Ishikawa (cell line): ENCODE results near the gene STAB1.

Source experiments
- CEBPB ChIP-seq: IDR thresholded peaks from 2 replicates; pipeline ENCODE4 v1.6.1; 2012
- EGR1 ChIP-seq: IDR thresholded peaks from 2 replicates; pipeline ENCODE4 v1.6.1; 2012
- EP300 ChIP-seq: IDR thresholded peaks from 2 replicates; pipeline ENCODE4 v1.6.1; 2012; ENCODE audit warnings: borderline replicate concordance
- FOXM1 ChIP-seq: IDR thresholded peaks from 2 replicates; pipeline ENCODE4 v1.6.1; 2012; ENCODE audit warnings: low read depth, borderline replicate concordance
- NFIC ChIP-seq: IDR thresholded peaks from 2 replicates; pipeline ENCODE4 v1.6.1; 2012
- RAD21 ChIP-seq: IDR thresholded peaks from 2 replicates; pipeline ENCODE4 v1.6.1; 2012; ENCODE audit warnings: low read depth
- YY1 ChIP-seq: IDR thresholded peaks from 2 replicates; pipeline ENCODE4 v1.6.1; 2012; ENCODE audit warnings: low read depth
- TF ChIP-seq, protein P1 (sequence below): IDR thresholded peaks from 2 replicates; pipeline ENCODE4 v1.6.1; 2012
- TF ChIP-seq, protein P2 (sequence below): IDR thresholded peaks from 2 replicates; pipeline ENCODE4 v1.6.1; 2012; ENCODE audit warnings: low read depth, mild to moderate bottlenecking
- TF ChIP-seq, protein P3 (sequence below): IDR thresholded peaks from 2 replicates; pipeline ENCODE4 v1.6.1; 2012

DNA sequence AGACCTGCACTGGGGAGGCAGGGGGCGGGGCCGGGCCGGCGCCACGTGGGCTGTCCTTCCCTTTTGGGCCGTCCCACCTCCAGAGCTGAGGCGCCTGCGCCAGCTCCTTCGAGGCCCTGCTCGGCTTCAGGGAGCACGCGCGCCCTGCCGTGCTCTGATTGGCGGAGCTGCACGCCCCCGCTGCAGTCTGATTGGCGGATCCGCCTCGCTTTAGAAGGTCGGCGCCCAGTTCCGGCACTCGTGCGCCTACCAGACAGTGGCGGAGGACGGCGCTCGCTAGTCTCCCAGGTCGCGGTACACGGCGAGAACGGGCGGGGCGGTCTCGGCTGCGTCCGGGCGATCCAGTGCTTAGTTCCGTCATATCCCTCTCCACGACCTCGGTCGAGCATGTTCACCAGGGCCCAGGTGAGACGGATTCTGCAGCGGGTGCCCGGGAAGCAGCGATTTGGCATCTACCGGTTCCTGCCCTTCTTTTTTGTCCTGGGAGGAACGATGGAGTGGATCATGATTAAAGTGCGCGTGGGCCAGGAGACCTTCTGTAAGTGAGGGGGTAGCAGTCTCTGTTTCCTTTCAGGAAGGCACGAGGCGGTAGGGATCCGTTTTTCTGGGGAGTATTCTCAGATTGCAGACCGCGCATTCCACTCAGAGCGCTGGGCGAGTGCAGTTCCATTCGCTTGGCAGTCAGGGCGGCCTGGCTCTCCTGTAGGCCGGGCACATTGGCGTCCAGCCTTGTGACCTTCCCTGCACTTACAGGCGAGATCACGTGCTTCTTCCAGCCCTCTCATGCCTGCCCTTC lies 41.4 kb downstream of the STAB1 start, which contains the start of gene UQCC5:
- TF ChIP-seq FOXM1, result no peak; the same call in 1 of the 2 replicates
- TF ChIP-seq, protein P1, sequence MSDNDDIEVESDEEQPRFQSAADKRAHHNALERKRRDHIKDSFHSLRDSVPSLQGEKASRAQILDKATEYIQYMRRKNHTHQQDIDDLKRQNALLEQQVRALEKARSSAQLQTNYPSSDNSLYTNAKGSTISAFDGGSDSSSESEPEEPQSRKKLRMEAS, result peak; percentile 81
- no peak for TF ChIP-seq CEBPB
- no peak for TF ChIP-seq YY1
- no peak for TF ChIP-seq EP300
- no peak for TF ChIP-seq NFIC
- TF ChIP-seq EGR1, result peak; percentile 99
- TF ChIP-seq, protein P2, sequence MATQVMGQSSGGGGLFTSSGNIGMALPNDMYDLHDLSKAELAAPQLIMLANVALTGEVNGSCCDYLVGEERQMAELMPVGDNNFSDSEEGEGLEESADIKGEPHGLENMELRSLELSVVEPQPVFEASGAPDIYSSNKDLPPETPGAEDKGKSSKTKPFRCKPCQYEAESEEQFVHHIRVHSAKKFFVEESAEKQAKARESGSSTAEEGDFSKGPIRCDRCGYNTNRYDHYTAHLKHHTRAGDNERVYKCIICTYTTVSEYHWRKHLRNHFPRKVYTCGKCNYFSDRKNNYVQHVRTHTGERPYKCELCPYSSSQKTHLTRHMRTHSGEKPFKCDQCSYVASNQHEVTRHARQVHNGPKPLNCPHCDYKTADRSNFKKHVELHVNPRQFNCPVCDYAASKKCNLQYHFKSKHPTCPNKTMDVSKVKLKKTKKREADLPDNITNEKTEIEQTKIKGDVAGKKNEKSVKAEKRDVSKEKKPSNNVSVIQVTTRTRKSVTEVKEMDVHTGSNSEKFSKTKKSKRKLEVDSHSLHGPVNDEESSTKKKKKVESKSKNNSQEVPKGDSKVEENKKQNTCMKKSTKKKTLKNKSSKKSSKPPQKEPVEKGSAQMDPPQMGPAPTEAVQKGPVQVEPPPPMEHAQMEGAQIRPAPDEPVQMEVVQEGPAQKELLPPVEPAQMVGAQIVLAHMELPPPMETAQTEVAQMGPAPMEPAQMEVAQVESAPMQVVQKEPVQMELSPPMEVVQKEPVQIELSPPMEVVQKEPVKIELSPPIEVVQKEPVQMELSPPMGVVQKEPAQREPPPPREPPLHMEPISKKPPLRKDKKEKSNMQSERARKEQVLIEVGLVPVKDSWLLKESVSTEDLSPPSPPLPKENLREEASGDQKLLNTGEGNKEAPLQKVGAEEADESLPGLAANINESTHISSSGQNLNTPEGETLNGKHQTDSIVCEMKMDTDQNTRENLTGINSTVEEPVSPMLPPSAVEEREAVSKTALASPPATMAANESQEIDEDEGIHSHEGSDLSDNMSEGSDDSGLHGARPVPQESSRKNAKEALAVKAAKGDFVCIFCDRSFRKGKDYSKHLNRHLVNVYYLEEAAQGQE, result no peak
- TF ChIP-seq, protein P3, sequence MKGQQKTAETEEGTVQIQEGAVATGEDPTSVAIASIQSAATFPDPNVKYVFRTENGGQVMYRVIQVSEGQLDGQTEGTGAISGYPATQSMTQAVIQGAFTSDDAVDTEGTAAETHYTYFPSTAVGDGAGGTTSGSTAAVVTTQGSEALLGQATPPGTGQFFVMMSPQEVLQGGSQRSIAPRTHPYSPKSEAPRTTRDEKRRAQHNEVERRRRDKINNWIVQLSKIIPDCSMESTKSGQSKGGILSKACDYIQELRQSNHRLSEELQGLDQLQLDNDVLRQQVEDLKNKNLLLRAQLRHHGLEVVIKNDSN, result peak; percentile 91
- no peak; the same call in 1 of the 2 replicates for TF ChIP-seq RAD21
